ENCODE data around the gene VARS2.

VARS2 gene

GRCh38 chr6:30880698-30881252 is 33.3 kb upstream of the VARS2 start:
- no peak for TF ChIP-seq CTCF (IDR thresholded peaks at IDR 0.05)
- H3K27ac ChIP-seq: no peak overlapping the region

GRCh38 chr6:30881392-30882203 is 32.4 kb upstream of the VARS2 start:
- Histone ChIP-seq H3K4me3 (ENCODE audit: low read depth in 1 of 2, low read length in 1 of 2) (no peak overlapping the region), H3K27ac (no peak overlapping the region), H3K9me3 (no peaks in the 10 kb centered on the region), H3K4me1 (ENCODE audit: control insufficient read depth in 1 of 2, insufficient read depth in 1 of 2, low read depth in 1 of 2, low read length in 1 of 2) (peaks cover 17 to 21% of the 10 kb centered on the region in 2 experiments), H3K27me3 (peaks cover 61% of the 10 kb centered on the region), H3K36me3 (no peaks in the 10 kb centered on the region)
- no peak for TF ChIP-seq CTCF (IDR thresholded peaks at IDR 0.05)

More at GRCh38 chr6:30880698-30881252, 33.3 kb upstream of the VARS2 start:
- H3K36me3 ChIP-seq: no peaks in the 10 kb centered on the region
- H3K9me3 ChIP-seq: no peaks in the 10 kb centered on the region
- H3K27me3 ChIP-seq: peaks cover 52% of the 10 kb centered on the region
- H3K4me3 ChIP-seq (ENCODE audit: low read depth in 1 of 2, low read length in 1 of 2): no peak overlapping the region
- peaks cover 17 to 21% of the 10 kb centered on the region in 2 experiments for H3K4me1 ChIP-seq (ENCODE audit: control insufficient read depth in 1 of 2, insufficient read depth in 1 of 2, low read depth in 1 of 2, low read length in 1 of 2)

- Histone ChIP-seq H3K9me3 (no peaks in the 10 kb centered on the region), H3K27ac (no peak overlapping the region), H3K4me1 (ENCODE audit: control insufficient read depth in 1 of 2, insufficient read depth in 1 of 2, low read depth in 1 of 2, low read length in 1 of 2) (peaks cover 16 to 19% of the 10 kb centered on the region in 2 experiments), H3K36me3 (no peaks in the 10 kb centered on the region), H3K27me3 (peaks cover 68% of the 10 kb centered on the region), H3K4me3 (ENCODE audit: low read depth in 1 of 2, low read length in 1 of 2) (no peak overlapping the region)
- TF ChIP-seq CTCF (IDR thresholded peaks at IDR 0.05): no peak
These were observed 31.8 kb upstream of the VARS2 start for GRCh38 chr6:30882204-30882758.

GRCh38 chr6:30882759-30883684 is 31.0 kb upstream of the VARS2 start:
- no peak for TF ChIP-seq CTCF (IDR thresholded peaks at IDR 0.05)
- Histone ChIP-seq H3K9me3 (no peaks in the 10 kb centered on the region), H3K36me3 (no peaks in the 10 kb centered on the region), H3K4me1 (ENCODE audit: control insufficient read depth in 1 of 2, insufficient read depth in 1 of 2, low read depth in 1 of 2, low read length in 1 of 2) (peaks cover 9 to 12% of the 10 kb centered on the region in 2 experiments), H3K4me3 (ENCODE audit: low read depth in 1 of 2, low read length in 1 of 2) (no peak overlapping the region), H3K27me3 (peaks cover 75% of the 10 kb centered on the region), H3K27ac (no peak overlapping the region)

Data from neutrophil (primary cell).